Measurements from ENCODE around the gene SLC43A2.
"Not testable (repeated sequence)": the region's sequence is repeated elsewhere in the genome, so short reads cannot be mapped to it uniquely, and the experiment has no call there.

DNA sequence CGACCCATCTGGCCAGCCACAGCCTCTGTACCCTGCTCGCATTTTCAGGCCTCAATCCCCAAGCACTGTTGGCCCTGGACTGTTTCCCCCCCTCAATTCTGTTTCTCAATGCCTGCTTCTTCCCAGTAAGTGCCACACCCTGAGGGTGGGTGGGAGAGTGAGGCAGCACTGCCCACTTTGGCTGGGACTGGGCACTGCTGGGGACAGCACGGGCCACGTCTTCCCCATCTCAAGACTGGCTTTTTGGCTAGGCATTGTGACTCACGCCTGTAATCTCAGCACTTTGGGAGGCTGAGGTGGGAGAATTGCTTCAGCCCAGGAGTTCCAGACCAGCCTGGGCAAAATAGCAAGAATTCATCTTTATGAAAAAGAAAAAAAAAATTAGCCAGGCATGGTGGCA, 56.0 kb downstream of the SLC43A2 start:
- not testable (repeated sequence) for TF ChIP-seq POLR2AphosphoS5 (IDR thresholded peaks at IDR 0.05; ENCODE audit: low read depth, low read length); POLR2A (IDR thresholded peaks at IDR 0.05; ENCODE audit: low read depth, low read length); TAF1 (IDR thresholded peaks at IDR 0.05; ENCODE audit: borderline replicate concordance, low read depth, low read length)
